GM03348 (cell line): ENCODE results near the gene GRID1.

ENCODE experiments used
- DNase-seq: peaks from one replicate; pipeline ENCODE4 v3.0.0; 2012; ENCODE audit warnings: low spot score

The GRID1 gene

GRCh38 chr10:85924382-85925102, 442.1 kb downstream of the GRID1 start:
- DNase-seq, result no peak

DNA sequence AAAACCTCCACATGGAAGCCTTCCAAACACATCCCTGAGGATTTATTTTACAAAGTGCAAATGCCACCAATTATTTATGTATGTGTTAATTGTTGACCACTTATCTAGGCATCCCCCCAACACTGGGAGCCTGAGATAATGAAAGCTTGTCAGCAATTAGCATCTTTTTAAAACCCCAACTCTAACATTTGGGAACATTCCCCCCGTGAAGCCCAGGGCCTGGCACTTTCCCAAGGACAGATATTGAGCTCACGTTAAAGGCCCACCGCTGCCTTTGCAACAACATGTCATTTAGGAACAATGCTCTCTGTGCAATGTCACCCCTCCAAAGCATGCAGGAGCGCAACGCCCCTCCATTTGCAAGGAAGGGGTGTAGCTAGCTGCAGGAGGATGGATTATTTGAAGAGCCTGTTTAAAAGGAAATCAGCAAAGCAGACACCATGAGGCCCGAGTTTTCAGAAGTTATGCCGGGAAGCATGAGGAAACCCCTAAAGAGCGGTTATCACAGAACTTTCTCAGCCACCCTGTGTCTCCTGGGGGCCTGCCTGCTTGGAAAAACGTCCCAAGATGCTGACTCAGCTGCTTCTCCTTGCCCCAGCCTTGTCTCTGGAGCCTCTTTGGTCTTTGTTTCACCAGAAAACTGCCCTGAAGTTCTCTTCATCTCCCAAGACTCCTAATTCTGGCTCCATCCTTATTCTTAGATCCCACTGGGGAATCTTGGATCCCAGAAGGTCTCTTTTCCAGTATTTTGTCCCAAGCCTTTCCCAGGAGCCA, 444.1 kb downstream of the GRID1 start:
- no peak for DNase-seq

DNA sequence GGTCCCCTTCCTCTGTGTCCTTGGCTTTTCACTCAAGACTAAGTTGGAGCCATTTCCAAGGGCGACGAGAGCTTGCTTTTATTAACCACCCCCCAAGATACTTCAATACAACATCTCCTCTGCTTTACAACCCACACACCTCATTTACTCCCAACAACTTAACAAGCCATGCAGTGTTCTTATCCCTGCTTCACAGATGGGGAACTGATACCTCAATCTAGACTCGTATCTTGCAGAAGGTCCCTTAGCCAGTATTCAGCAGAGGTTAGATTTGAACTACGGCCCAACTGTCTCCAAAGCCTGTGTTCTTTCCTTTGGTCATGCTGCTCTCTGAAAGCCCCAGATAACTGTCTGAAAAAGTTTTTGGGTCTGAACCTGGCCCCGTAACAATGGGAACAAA, 444.8 kb downstream of the GRID1 start:
- DNase-seq, result no peak

DNA sequence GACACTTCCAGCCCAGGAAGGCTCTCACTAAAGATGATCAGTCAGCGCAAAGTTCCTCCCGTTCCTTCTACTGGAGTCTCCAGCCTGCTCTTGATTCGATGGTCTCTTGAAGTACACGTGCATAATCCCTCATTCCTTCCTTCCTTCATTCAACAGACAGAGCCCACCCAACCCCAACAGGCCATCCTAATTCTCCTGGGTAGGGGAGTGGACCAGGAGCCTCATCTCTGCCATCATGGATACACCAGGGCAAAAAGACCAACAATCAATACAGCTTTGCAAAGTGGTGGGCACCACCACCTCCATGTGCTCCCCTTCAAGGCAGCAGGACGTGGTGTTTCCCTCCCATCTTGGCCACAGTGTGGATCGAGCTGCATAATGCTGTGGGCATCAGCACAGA, 446.3 kb downstream of the GRID1 start:
- no peak for DNase-seq

DNA sequence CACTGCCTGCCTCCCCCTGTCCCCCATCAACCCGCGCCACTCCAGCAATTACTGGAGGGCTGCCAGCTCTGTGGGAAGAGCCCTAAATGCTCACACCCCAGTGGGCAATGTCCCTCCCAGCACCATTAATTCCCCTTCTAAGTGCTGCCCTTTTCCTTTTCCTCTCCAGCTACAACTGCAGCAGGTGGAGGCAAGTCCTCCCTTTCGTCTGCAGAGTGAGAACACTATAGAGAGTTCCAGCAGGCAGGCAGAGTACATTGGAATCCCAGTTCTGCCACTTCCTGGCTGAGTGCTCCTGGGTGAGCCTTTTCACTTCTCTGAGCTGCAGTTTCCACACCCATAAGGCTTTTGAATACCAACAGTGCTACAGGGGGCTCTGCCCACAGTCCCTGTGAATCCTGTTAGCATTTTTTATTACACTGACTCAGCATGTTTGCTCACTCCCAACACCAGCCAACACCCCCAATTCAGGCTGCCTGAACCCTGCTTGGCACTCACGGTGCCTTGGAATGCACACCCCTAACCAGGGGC, 447.0 kb downstream of the GRID1 start:
- no peak for DNase-seq

- no peak for DNase-seq
Measured at GRCh38 chr10:85918371-85918770, 448.2 kb downstream of the GRID1 start.

GRCh38 chr10:85917601-85918000, 449.0 kb downstream of the GRID1 start:
- DNase-seq, result no peak

DNA sequence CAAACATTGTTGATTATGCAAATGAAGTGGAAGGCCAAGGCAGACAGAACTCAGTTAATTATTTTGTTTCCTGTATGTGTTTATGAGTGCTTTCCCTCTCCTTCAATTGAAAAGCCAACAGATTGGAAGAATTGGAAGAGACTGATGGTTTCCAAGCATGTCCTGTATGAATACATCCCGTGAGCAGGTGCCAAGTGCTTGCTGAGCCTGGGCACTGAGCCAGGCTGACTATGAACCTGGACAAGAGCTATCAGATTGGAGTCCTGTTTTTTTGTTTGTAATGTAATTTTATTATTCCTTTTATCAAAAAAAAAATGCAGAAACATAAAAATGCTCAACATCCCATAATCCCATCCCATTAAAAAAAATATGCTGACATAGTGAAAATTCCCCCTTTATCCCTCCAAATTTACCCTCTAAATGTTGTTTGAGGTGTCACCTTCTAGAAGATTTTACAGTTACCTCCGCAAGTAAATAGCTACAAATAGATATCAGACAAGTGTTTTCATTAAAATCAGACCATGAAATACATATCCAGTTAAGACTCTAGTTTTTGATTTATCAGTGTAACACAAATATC, 449.5 kb downstream of the GRID1 start:
- DNase-seq, result no peak

- no peak for DNase-seq
Measured at GRCh38 chr10:85916286-85916685, 450.3 kb downstream of the GRID1 start.

DNA sequence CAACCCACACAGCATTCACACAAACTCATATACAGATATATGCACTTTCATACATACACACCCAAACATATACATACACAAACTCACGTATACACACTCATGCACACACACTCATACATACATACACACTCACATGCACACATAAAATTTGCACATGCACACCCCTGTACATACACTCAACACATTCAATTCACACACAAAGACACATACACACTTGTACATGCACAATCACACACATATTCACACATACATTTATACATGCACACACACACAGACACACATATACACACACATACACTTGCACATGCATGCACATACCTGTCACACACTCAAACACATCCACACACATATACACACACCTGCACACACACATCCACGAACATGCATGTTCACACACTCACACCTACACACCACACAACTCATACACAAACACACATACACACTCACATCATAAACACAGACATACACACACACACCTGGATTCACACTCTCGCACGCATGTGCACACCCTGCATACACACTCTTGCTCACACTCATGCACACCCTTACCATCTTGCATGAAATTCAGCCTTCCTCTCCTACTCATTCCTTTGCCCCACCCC, 451.2 kb downstream of the GRID1 start:
- DNase-seq, result no peak

- DNase-seq, result no peak
Measured at GRCh38 chr10:85914720-85915119, 451.9 kb downstream of the GRID1 start.

- DNase-seq, result no peak
Measured at GRCh38 chr10:85908462-85908861, 458.1 kb downstream of the GRID1 start.

DNA sequence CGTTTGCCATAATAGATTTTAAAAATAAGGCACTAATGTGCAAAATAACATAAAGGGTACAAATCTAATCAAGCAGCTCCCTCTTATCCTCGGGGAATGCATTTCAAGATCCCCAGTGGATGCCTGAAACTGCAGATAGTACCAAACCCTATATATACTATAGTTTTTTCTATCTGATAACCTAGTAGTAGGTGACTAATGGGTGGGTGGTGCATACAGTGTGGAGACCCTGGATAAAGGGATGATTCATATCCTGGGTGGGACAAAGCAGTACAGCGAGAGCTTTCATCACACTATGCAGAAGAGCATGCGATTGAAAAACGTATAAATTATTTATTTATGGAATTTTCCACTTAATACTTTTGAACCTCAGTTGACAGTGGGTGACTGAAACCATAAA, 464.5 kb downstream of the GRID1 start:
- no peak for DNase-seq

DNA sequence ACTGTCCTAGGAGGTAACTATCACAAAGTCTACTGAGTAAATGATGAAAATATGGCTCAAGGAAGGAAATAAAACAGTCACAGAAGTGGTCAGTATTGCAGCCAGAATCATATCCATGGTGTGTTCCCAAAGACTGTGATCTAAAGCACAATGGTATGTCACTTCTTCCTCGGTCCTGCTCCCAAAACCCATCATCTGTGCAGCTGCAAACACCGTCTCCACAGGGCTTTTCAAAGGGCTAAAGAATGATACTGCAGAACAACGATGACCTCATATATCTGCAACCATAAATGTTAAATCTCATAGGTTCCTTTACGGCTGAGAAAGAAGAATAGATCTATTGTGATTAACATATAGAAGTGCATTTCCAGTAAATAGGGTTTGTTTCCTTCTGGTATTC, 465.0 kb downstream of the GRID1 start:
- DNase-seq, result no peak

GRCh38 chr10:85900487-85900886, 466.1 kb downstream of the GRID1 start:
- no peak for DNase-seq

DNA sequence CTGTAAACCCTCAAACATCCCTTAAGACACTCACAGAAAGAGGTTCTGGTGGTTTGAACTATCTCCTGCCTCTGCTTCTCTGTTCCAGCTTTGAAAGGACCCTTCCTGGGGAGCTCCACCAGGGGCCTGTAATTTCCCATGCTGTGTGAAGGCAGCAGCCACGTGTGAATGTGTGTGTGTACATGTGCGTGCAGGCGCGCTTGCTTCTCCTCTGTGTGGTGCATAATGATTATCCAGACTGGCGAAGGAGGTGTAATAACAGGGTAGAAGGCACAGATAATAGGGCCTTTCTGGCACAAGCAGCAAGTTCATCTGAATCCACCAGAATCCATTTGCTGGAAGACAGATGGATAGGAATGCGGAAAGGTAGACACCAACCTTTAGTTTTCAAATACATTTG, 466.5 kb downstream of the GRID1 start:
- no peak for DNase-seq

GRCh38 chr10:85891472-85891871, 475.1 kb downstream of the GRID1 start:
- no peak for DNase-seq

- no peak for DNase-seq
Measured at GRCh38 chr10:85888559-85888958, 478.0 kb downstream of the GRID1 start.

GRCh38 chr10:85888004-85888403, 478.6 kb downstream of the GRID1 start:
- DNase-seq, result no peak

GRCh38 chr10:85874208-85874607, 492.4 kb downstream of the GRID1 start:
- no peak for DNase-seq

DNA sequence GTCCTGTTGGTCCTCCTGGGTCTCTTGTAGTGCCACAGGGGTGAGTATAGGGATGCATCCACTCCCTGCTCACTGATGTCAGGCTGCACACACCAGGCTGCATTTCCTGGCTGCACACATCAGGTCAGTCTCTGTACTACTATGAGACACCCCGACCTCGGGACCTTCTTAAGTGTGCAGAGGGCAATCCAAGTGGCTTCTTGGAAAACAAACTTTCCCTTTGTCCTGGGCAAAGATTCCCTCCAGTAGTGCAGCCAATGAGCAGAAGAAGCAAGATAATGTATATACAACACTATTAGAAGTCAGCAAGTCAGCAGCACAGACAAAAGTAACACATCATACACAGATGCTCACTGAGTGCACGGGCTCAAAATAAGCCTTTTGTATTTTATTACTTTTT, 493.5 kb downstream of the GRID1 start:
- no peak for DNase-seq

- DNase-seq, result no peak
Measured at GRCh38 chr10:85868627-85869499, 497.7 kb downstream of the GRID1 start.
